HG03108 (cell line): ENCODE measurements around the gene CBARP.

Experiments
- ATAC-seq: cut with Tn5 transposase; IDR thresholded peaks from one replicate; pipeline ENCODE4 v1.9.1; 2021; ENCODE audit warnings: moderate library complexity; ENCODE audit not compliant: unreplicated experiment

CBARP gene

DNA sequence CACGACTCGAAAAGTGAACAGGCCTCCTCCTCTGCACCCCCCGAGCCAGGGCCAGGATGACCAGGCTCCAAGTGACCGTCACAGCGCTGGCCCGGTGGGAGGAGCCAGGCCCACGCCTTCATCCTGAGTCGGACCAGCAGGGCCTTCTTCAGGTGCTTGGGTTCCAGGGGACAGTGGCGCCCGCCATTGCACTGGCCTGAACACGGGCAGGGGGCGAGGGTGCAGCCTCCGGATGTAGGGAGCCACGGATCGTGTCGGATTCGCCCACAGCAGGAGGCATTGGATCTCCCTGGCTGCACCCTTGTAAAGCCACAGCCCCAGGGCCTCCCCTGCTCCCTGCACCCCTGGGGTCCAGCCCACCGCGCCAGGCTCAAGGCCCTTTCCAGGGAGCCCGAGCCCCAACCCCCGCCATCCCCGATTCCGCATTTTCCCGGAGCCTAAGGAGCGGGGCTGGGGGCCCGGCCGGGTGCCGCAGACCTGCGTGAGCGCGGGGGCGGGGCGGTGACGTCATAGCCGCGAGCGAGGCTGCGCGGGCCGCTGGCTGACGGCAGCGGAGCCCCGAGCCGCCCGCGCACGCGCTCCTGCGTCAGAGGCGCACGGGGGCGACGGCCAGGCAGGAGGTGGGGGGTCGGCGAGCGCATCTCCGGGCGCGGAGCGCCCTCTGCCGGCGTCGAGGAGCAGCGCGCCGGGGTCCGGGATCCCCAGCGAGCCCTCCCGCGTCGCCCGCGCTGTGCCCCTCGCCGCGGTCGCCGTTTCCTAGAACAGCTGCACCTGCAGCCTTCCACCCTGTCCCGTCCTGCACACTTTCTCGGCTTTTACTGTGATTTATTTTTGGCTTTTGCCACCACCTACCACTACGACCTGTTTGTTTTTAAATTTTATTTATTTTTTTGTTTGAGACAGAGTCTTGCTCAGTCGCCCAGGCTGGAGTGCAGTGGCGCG, 2.3 kb upstream of the CBARP start:
- no peak for ATAC-seq

DNA sequence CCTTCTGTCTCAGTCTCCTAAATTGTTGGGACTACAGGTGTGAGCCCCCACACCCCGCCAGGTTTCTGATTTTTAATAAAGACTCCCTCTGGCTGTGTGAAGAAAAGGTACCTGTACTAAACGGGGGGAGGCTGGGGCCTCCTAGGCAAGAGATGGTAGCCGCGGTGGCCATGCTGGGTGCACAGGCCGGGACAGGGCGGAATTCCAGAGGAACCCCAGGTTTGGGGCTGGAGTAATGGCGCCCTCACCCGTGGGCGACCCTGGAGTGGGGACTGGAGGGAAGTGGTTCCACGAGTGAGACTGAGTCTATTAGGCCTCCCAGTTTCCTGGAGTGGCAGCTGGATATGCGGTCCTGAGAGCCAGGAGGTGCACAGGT, 1.6 kb upstream of the CBARP start:
- no peak for ATAC-seq

DNA sequence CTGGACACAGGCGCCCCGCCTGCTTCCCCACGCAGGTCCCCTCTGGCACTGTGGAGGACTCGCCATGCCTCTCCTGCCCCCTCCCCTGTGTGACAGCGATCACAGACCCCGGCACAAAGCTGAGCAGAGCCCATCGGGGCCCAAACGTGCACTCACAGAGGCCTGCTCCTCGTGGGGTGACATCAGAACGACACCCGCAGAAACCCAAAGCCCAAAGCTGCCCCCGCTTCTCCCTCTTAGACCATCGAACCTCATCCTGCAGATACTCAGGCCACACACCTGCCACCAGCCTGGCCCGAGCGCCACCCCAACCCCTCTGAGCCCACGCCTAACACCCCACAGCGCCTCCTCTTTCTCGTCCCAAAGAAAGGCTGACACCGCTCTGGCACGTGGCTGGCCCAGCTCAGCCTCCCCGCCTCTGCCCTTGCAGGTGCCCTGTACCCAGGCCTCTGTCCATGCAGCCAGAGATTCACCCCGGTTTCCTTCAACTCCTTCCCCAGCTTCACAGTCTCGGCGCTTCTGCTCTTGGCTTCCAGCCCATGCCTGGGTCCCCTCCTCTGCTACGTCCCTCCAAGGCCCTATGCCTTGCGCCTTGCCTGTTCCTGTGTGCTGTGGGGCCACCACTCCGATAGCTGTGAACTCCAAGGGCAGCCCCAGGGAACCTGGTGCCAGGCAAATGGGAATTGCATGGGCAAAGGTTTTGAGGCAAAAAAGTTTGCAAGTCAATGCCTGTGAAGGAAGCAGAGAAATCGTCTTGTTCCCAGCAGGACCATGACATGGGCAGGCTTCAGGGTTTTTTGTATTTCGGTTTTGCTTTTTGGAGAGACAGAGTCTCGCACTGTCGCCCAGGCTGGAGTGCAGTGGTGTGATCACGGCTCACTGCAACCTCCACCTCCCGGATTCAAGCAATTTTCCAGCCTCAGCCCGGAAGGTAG, 831 bp upstream of the CBARP start:
- no peak for ATAC-seq

GRCh38 chr19:1237027-1237659, 662 bp downstream of the CBARP start:
- no peak for ATAC-seq

DNA sequence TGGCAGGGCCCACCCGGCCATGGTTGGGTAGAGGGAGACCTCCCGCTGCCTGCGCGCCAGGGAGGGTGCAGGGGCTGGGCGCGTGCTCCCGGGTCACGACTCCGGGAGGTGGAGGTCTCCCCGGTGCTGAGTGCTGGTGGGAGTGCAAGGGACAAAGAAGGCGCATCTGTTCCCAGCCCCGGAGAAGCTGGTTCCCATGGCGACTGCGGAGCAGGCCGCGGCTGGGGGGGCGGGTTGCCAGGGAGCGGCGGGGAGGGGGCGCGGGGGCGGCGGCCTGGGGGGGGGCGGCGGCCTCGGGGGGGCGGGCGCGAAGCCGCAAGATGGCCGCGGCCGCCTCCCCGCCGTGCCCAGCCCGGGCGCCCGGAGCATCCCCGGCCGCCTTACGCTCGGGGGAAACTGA, 1.2 kb downstream of the CBARP start:
- ATAC-seq = no peak

DNA sequence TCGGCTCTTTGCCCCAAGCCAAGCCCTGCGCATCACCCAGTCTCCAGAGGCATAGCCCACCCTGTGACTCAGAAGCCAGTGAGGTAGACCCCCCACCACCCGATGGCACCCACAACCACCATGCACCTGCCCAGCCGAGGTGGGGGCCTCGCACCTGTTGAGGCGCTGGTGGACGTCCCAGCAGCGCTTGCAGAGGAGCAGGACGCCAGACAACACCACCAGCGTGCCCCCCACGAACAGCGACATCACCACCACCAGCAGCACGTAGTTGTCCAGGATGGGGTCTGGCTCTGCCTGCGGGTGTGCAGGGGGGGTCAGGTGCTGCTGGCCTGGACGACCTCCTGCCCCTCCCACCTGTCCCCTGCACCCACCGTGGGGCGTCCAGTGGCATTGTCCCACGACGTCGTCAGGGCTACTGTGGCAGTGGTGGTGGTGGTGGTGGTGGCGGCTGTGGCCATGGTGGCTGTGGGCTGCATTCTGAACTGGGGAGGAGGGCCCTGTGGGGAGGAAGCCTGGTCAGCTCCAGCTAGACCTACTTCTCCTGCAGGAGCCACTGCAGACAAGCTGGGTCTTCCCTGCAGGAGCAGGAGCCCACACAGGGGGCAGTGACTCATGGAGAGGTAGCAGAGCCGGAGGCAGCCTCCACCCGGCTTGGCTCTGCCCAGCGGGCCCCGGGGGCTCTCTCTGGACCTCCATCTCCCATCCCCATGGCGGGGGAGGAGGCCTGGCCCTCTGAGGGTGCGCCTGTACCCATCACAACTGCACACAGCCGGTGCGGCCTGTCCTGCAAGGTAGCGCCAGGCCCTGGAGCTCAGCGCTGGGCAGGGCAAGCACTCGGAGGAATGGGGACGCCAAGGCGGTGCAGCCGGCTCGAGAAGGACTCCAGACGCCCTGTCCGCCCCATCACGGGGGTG, 1.9 kb downstream of the CBARP start:
- no peak for ATAC-seq

GRCh38 chr19:1234955-1235380, 2.8 kb downstream of the CBARP start:
- no peak for ATAC-seq

GRCh38 chr19:1234051-1234954, 3.5 kb downstream of the CBARP start:
- no peak for ATAC-seq

DNA sequence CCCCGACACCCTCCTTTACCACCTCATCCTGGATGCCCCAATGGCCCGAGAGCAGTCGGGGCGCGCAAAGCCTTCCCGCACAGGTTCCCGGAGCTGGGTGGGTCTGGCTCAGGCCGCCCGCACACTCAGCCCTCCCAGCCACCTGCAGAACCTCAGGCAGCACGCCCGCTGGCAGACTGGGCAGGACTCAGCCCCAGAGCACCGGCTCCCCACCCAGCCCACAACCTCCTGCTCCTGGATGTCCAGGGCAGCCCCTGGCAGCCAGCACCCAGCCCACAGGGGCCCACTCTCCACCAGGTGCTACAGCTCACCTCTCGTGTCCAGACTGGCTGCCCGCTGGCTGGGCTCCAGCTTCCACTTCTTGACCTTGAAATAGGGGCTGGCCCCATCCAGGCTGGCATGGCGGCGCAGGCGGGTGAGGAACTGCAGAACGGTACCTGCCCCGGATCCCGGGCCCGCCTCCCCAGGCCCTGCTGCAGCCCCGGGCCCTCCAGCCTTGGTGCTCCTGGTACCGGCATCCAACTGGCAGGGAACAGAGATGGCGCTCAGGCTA, 4.6 kb downstream of the CBARP start:
- ATAC-seq = no peak

GRCh38 chr19:1232652-1233072, 5.1 kb downstream of the CBARP start:
- no peak for ATAC-seq

DNA sequence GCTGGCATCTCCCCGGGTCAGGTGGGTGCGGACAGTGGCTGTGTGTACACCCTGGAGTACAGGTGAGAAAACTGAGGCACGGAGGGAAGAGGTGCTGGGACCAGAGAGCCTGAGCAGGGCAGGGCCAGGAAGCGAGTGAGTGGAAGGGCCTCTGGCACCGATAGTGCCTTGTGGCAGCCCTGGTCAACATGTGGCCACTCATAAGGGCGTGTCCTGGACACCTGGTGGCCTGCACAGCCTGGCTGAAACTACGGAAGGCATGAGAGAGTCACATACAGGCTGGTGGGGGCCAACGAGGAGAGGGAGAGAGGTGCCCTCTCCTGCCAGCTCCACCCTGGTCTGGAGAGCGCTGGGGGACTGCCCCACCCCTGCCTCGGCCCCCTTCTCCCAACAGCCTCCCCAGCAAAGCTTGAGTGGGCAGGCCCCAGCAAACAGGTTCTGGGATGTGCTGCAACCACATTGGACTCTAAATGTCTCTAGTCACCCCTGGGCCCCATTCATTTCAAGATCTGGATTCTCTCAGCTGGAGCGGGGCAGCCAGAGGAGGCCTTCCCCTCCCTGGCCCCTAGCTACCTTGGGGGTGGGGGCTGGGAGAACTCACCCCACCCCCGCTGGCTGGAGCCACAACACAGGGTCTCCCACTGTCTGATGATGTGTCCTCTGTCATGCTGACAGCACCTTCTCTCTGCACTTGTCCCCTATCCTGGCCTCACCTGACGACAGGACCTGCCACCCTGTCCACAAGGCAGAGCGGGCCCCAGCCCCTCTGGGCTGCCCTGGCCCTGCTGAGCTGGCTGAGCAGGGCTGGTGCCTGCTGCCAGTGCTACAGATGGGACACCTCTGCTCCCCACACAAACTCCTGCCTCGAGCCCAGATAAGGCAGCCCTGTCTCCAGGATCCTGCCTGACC, 5.8 kb downstream of the CBARP start:
- no peak for ATAC-seq

DNA sequence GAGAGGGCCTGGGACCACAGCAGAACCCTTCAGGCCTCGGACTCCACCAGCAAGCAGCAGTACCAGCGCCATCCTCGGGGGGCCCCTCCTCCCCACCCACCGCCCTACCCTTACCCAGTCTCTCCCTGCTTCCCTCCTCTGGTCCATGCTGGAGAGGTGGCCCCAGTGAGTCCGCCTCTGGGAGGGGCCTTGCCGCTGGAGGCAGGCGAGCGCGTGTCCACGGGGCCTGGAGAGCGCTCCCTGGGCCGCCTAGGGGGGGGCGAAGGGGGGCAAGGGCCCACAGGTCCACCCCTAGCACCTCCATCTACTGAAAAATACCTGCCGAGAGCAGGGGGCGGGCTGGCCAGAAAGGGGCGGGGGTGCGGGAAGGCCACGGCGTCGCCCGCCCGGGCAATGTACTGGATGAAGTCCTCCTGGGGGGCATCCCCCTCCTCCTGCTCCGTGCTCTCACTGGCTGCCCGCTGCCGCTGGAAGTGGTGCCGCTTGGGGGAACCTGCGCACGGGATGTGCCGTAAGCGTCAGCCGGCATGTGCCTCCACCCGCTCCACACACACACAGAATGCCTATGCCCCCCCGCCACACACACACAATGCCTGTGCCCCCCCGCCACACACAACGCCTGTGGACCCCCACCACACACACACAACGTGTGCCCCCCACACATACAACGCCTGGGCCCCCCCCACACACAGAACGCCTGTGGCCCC, 6.9 kb downstream of the CBARP start:
- no peak for ATAC-seq

GRCh38 chr19:1229924-1230782, 7.7 kb downstream of the CBARP start:
- ATAC-seq = no peak

GRCh38 chr19:1229056-1229923, 8.5 kb downstream of the CBARP start:
- no peak for ATAC-seq
